ENCODE results near the gene FHIT.

FHIT gene

GRCh38 chr3:60421749-60422446 lies 829.4 kb downstream of the FHIT start:
- H3K9me3 Mint-ChIP-seq: no peaks in the 10 kb centered on the region
- no peaks in the 10 kb centered on the region for H3K27me3 Mint-ChIP-seq
- DNase-seq (no peak), ATAC-seq (no peak)
- no peaks in the 10 kb centered on the region for H3K4me1 Mint-ChIP-seq
- H3K27ac Mint-ChIP-seq: no peak overlapping the region
- H3K4me3 Mint-ChIP-seq: no peak overlapping the region

- H3K27ac Mint-ChIP-seq: no peak overlapping the region
- H3K4me1 Mint-ChIP-seq: no peaks in the 10 kb centered on the region
- H3K4me3 Mint-ChIP-seq: no peak overlapping the region
- ATAC-seq: no peak
- H3K27me3 Mint-ChIP-seq: no peaks in the 10 kb centered on the region
- DNase-seq: no peak
- H3K9me3 Mint-ChIP-seq: peaks cover 9% of the 10 kb centered on the region in 2 donors
Observed at GRCh38 chr3:60417576-60417975, 833.7 kb downstream of the FHIT start.

- Mint-ChIP-seq H3K4me1 (no peaks in the 10 kb centered on the region), H3K4me3 (no peak overlapping the region), H3K27me3 (no peaks in the 10 kb centered on the region), H3K27ac (no peak overlapping the region), H3K9me3 (peaks cover 9 to 12% of the 10 kb centered on the region in 2 donors)
- ATAC-seq (no peak), DNase-seq (no peak)
Observed at GRCh38 chr3:60414011-60414410, 837.2 kb downstream of the FHIT start.

- H3K27ac Mint-ChIP-seq: no peak overlapping the region
- no peak for ATAC-seq
- no peak overlapping the region for H3K4me3 Mint-ChIP-seq
- DNase-seq: no peak
- peaks cover 9 to 12% of the 10 kb centered on the region in 2 donors for H3K9me3 Mint-ChIP-seq
- H3K4me1 Mint-ChIP-seq: no peaks in the 10 kb centered on the region
- H3K27me3 Mint-ChIP-seq: no peaks in the 10 kb centered on the region
Observed at GRCh38 chr3:60413551-60413950, 837.7 kb downstream of the FHIT start.

- Mint-ChIP-seq H3K4me3 (no peak overlapping the region), H3K27ac (no peak overlapping the region), H3K27me3 (no peaks in the 10 kb centered on the region), H3K4me1 (no peaks in the 10 kb centered on the region), H3K9me3 (no peaks in the 10 kb centered on the region)
- ATAC-seq (no peak), DNase-seq (no peak)
Observed at GRCh38 chr3:60403866-60404265, 847.4 kb downstream of the FHIT start.

GRCh38 chr3:60402931-60403330 lies 848.3 kb downstream of the FHIT start:
- H3K27ac Mint-ChIP-seq: no peak overlapping the region
- no peak overlapping the region for H3K4me3 Mint-ChIP-seq
- no peaks in the 10 kb centered on the region for H3K4me1 Mint-ChIP-seq
- DNase-seq (no peak), ATAC-seq (no peak)
- no peaks in the 10 kb centered on the region for H3K9me3 Mint-ChIP-seq
- H3K27me3 Mint-ChIP-seq: no peaks in the 10 kb centered on the region

- Mint-ChIP-seq H3K9me3 (no peaks in the 10 kb centered on the region), H3K4me3 (no peak overlapping the region), H3K27ac (no peak overlapping the region), H3K27me3 (no peaks in the 10 kb centered on the region), H3K4me1 (no peaks in the 10 kb centered on the region)
- ATAC-seq (no peak), DNase-seq (no peak)
Observed at GRCh38 chr3:60399861-60400845, 851.1 kb downstream of the FHIT start.

- H3K4me3 Mint-ChIP-seq: no peak overlapping the region
- H3K4me1 Mint-ChIP-seq: no peaks in the 10 kb centered on the region
- H3K27ac Mint-ChIP-seq: no peak overlapping the region
- ATAC-seq (no peak), DNase-seq (no peak)
- no peaks in the 10 kb centered on the region for H3K27me3 Mint-ChIP-seq
- H3K9me3 Mint-ChIP-seq: no peaks in the 10 kb centered on the region
Observed at GRCh38 chr3:60399292-60399691, 852.0 kb downstream of the FHIT start.

- DNase-seq: no peak
- H3K4me1 Mint-ChIP-seq: no peaks in the 10 kb centered on the region
Observed at GRCh38 chr3:60395173-60395762, 856.0 kb downstream of the FHIT start.

GRCh38 chr3:60393946-60394345 lies 857.3 kb downstream of the FHIT start:
- Mint-ChIP-seq H3K4me3 (no peak overlapping the region), H3K27ac (no peak overlapping the region), H3K27me3 (no peaks in the 10 kb centered on the region), H3K9me3 (no peaks in the 10 kb centered on the region), H3K4me1 (no peaks in the 10 kb centered on the region)
- DNase-seq (no peak), ATAC-seq (no peak)

More at GRCh38 chr3:60395173-60395762, 856.0 kb downstream of the FHIT start:
- Mint-ChIP-seq H3K4me3 (no peak overlapping the region), H3K27me3 (no peaks in the 10 kb centered on the region), H3K27ac (no peak overlapping the region), H3K9me3 (no peaks in the 10 kb centered on the region)
- no peak for ATAC-seq

GRCh38 chr3:60392501-60392900 lies 858.8 kb downstream of the FHIT start:
- DNase-seq: no peak
- no peak for ATAC-seq
- no peaks in the 10 kb centered on the region for H3K9me3 Mint-ChIP-seq
- no peaks in the 10 kb centered on the region for H3K27me3 Mint-ChIP-seq
- H3K27ac Mint-ChIP-seq: no peak overlapping the region
- H3K4me3 Mint-ChIP-seq: no peak overlapping the region
- no peaks in the 10 kb centered on the region for H3K4me1 Mint-ChIP-seq

- no peak for DNase-seq
- no peak for ATAC-seq
- H3K9me3 Mint-ChIP-seq: no peaks in the 10 kb centered on the region
- no peaks in the 10 kb centered on the region for H3K4me1 Mint-ChIP-seq
- H3K27me3 Mint-ChIP-seq: no peaks in the 10 kb centered on the region
- no peak overlapping the region for H3K27ac Mint-ChIP-seq
- no peak overlapping the region for H3K4me3 Mint-ChIP-seq
Observed at GRCh38 chr3:60391292-60391691, 860.0 kb downstream of the FHIT start.

- DNase-seq (no peak), ATAC-seq (no peak)
- H3K4me3 Mint-ChIP-seq: no peak overlapping the region
- H3K27ac Mint-ChIP-seq: no peak overlapping the region
- no peaks in the 10 kb centered on the region for H3K9me3 Mint-ChIP-seq
- H3K4me1 Mint-ChIP-seq: no peaks in the 10 kb centered on the region
- H3K27me3 Mint-ChIP-seq: no peaks in the 10 kb centered on the region
Observed at GRCh38 chr3:60388731-60389130, 862.5 kb downstream of the FHIT start.

- DNase-seq: no peak
- Mint-ChIP-seq H3K27me3 (no peaks in the 10 kb centered on the region), H3K4me1 (no peaks in the 10 kb centered on the region), H3K27ac (no peak overlapping the region), H3K9me3 (no peaks in the 10 kb centered on the region), H3K4me3 (no peak overlapping the region)
- ATAC-seq: no peak
Observed at GRCh38 chr3:60386306-60386705, 864.9 kb downstream of the FHIT start.

GRCh38 chr3:60384341-60384740 lies 866.9 kb downstream of the FHIT start:
- no peaks in the 10 kb centered on the region for H3K9me3 Mint-ChIP-seq
- no peaks in the 10 kb centered on the region for H3K27me3 Mint-ChIP-seq

GRCh38 chr3:60383345-60383744 lies 867.9 kb downstream of the FHIT start:
- Mint-ChIP-seq H3K27ac (no peak overlapping the region), H3K9me3 (no peaks in the 10 kb centered on the region), H3K27me3 (no peaks in the 10 kb centered on the region), H3K4me3 (no peak overlapping the region), H3K4me1 (no peaks in the 10 kb centered on the region)
- no peak for DNase-seq
- ATAC-seq: no peak

More at GRCh38 chr3:60384341-60384740, 866.9 kb downstream of the FHIT start:
- ATAC-seq: no peak
- no peaks in the 10 kb centered on the region for H3K4me1 Mint-ChIP-seq
- no peak overlapping the region for H3K4me3 Mint-ChIP-seq
- DNase-seq: no peak
- H3K27ac Mint-ChIP-seq: no peak overlapping the region
